HEK293 (cell line): ENCODE results near the gene LPGAT1.

Source experiments
- FEZF1 ChIP-seq: fragments of 450-650 bp; formaldehyde crosslinking; IDR thresholded peaks from 2 replicates; pipeline ENCODE4 v1.5.1; 2016; ENCODE audit warnings: missing biosample characterization, missing genetic modification characterization
- GLIS2 ChIP-seq: fragments of 450-650 bp; formaldehyde crosslinking; IDR thresholded peaks from 2 replicates; pipeline ENCODE4 v1.5.1; 2016; ENCODE audit warnings: missing biosample characterization, missing genetic modification characterization
- PRDM4 ChIP-seq: fragments of 450-650 bp; formaldehyde crosslinking; IDR thresholded peaks from 2 replicates; pipeline ENCODE4 v1.5.1; 2017; ENCODE audit warnings: missing biosample characterization, missing genetic modification characterization
- TSHZ1 ChIP-seq: fragments of 450-650 bp; formaldehyde crosslinking; IDR thresholded peaks from 2 replicates; pipeline ENCODE4 v1.5.1; 2016; ENCODE audit warnings: missing biosample characterization, missing genetic modification characterization, borderline replicate concordance
- ZBTB20 ChIP-seq: fragments of 450-650 bp; formaldehyde crosslinking; IDR thresholded peaks from 2 replicates; pipeline ENCODE4 v1.5.1; 2016; ENCODE audit warnings: missing biosample characterization, missing genetic modification characterization
- ZBTB49 ChIP-seq: fragments of 450-650 bp; formaldehyde crosslinking; IDR thresholded peaks from 2 replicates; pipeline ENCODE4 v1.5.1; 2016; ENCODE audit warnings: missing biosample characterization, missing genetic modification characterization, low read depth
- ZBTB7A ChIP-seq: fragments of 450-650 bp; formaldehyde crosslinking; IDR thresholded peaks from 2 replicates; pipeline ENCODE4 v1.5.1; 2016; ENCODE audit warnings: low read depth, missing biosample characterization, missing genetic modification characterization
- ZFP69B ChIP-seq: fragments of 450-650 bp; formaldehyde crosslinking; IDR thresholded peaks from 2 replicates; pipeline ENCODE4 v1.5.1; 2016; ENCODE audit warnings: missing biosample characterization, missing genetic modification characterization
- ZNF112 ChIP-seq: fragments of 450-650 bp; formaldehyde crosslinking; IDR thresholded peaks from 2 replicates; pipeline ENCODE4 v1.5.0; 2017; ENCODE audit warnings: missing biosample characterization, missing genetic modification characterization
- ZNF138 ChIP-seq: fragments of 450-650 bp; formaldehyde crosslinking; IDR thresholded peaks from 2 replicates; pipeline ENCODE4 v1.5.1; 2016; ENCODE audit warnings: missing biosample characterization, missing genetic modification characterization, borderline replicate concordance
- ZNF146 ChIP-seq: fragments of 450-650 bp; formaldehyde crosslinking; IDR thresholded peaks from 2 replicates; pipeline ENCODE4 v1.5.1; 2016; ENCODE audit warnings: missing biosample characterization, missing genetic modification characterization
- ZNF391 ChIP-seq: fragments of 450-650 bp; formaldehyde crosslinking; IDR thresholded peaks from 2 replicates; pipeline ENCODE4 v1.5.1; 2016; ENCODE audit warnings: low read depth, missing biosample characterization, missing genetic modification characterization, borderline replicate concordance
- ZNF394 ChIP-seq: fragments of 450-650 bp; formaldehyde crosslinking; IDR thresholded peaks from 2 replicates; pipeline ENCODE4 v1.5.1; 2016; ENCODE audit warnings: missing biosample characterization, missing genetic modification characterization, mild to moderate bottlenecking, moderate library complexity, borderline replicate concordance
- ZNF449 ChIP-seq: fragments of 450-650 bp; formaldehyde crosslinking; IDR thresholded peaks from 2 replicates; pipeline ENCODE4 v1.5.1; 2017; ENCODE audit warnings: missing biosample characterization, mild to moderate bottlenecking, missing genetic modification characterization, moderate library complexity
- ZNF48 ChIP-seq: fragments of 450-650 bp; formaldehyde crosslinking; IDR thresholded peaks from 2 replicates; pipeline ENCODE4 v1.5.1; 2016; ENCODE audit warnings: missing biosample characterization, missing genetic modification characterization
- ZNF518A ChIP-seq: fragments of 450-650 bp; formaldehyde crosslinking; conservative IDR thresholded peaks from 2 replicates; pipeline ENCODE4 v1.5.1; 2016; ENCODE audit warnings: low read depth, missing biosample characterization, missing genetic modification characterization
- ZNF600 ChIP-seq: fragments of 450-650 bp; formaldehyde crosslinking; IDR thresholded peaks from 2 replicates; pipeline ENCODE4 v1.5.1; 2016; ENCODE audit warnings: missing biosample characterization, missing genetic modification characterization
- ZNF654 ChIP-seq: fragments of 450-650 bp; formaldehyde crosslinking; IDR thresholded peaks from 2 replicates; pipeline ENCODE4 v1.5.1; 2016; ENCODE audit warnings: low read depth, missing biosample characterization, missing genetic modification characterization
- ZNF747 ChIP-seq: fragments of 450-650 bp; formaldehyde crosslinking; IDR thresholded peaks from 2 replicates; pipeline ENCODE4 v1.5.1; 2016; ENCODE audit warnings: missing biosample characterization, missing genetic modification characterization
- ZSCAN16 ChIP-seq: fragments of 450-650 bp; formaldehyde crosslinking; IDR thresholded peaks from 2 replicates; pipeline ENCODE4 v1.5.1; 2016; ENCODE audit warnings: missing biosample characterization, missing genetic modification characterization
- ZSCAN5A ChIP-seq: fragments of 450-650 bp; formaldehyde crosslinking; IDR thresholded peaks from 2 replicates; pipeline ENCODE4 v1.5.1; 2016; ENCODE audit warnings: missing biosample characterization, missing genetic modification characterization

Gene LPGAT1

GRCh38 chr1:211830328-211831142, at the start of gene LPGAT1 (continued):
- TF ChIP-seq GLIS2 (tag by site-specific recombination) (no peak), PRDM4 (tag by site-specific recombination) (no peak), ZSCAN5A (tag by site-specific recombination) (no peak), ZBTB20 (peak; percentile 42; the same call in 1 of the 2 replicates), ZNF518A (no peak), ZNF48 (no peak), ZBTB7A (tag by site-specific recombination) (peak; percentile 48; the same call in 1 of the 2 replicates), ZSCAN16 (tag by site-specific recombination) (no peak), TSHZ1 (no peak), ZNF747 (tag by site-specific recombination) (no peak), ZNF449 (tag by site-specific recombination) (peak; percentile 36; the same call in 1 of the 2 replicates), ZBTB49 (tag by site-specific recombination) (no peak), ZNF112 (tag by site-specific recombination) (no peak), ZNF600 (tag by site-specific recombination) (peak; percentile 74), ZNF146 (no peak), FEZF1 (tag by site-specific recombination) (no peak), ZNF138 (no peak), ZFP69B (tag by site-specific recombination) (no peak), ZNF654 (tag by site-specific recombination) (no peak), ZNF394 (tag by site-specific recombination) (no peak), ZNF391 (tag by site-specific recombination) (no peak)
